ENCODE measurements around the gene STAT4. TPM values are rescaled to one million over a fixed set of nuclear protein-coding genes. Genes with fewer than 3 reads are reported as not detected.

STAT4 gene
- polyA plus RNA-seq, 1 of the 3 experiments (the other 2 are of a cell fraction) = 0.12 TPM

- H3K9me3 ChIP-seq = no peaks in the 10 kb centered on the region
- no peak overlapping the region for H2AFZ ChIP-seq (ENCODE audit: low read depth)
- H3K79me2 ChIP-seq (ENCODE audit: insufficient read depth) = peaks cover 38% of the 10 kb centered on the region
- no peak overlapping the region for H3K9ac ChIP-seq
- no peaks in the 10 kb centered on the region for H3K27me3 ChIP-seq (ENCODE audit: insufficient read depth)
- peaks cover 44 to 61% of the 10 kb centered on the region in 2 experiments for H3K36me3 ChIP-seq (replicated peaks in 1 of 2; ENCODE audit: control insufficient read depth in 1 of 2, insufficient read depth in 2 of 2, low read length in 1 of 2)
- POLR2A ChIA-PET = interaction anchor here (2.7 kb wide), 1 partner anchor 11 kb away, joined by 10 read pairs; no protein-coding TSS in a partner anchor
- CTCF ChIA-PET = interaction anchor here (1.1 kb wide), 1 partner anchor 43 kb away, joined by 3 read pairs; no protein-coding TSS in a partner anchor
- no peak overlapping the region for H3K27ac ChIP-seq (ENCODE audit: low read depth in 2 of 2, low read length in 1 of 2)
- H3K4me2 ChIP-seq = no peak overlapping the region
- 93% methylated on average over 4 of the region's 4 CpGs for WGBS (ENCODE audit: low lambda C conversion rate)
- H3F3A ChIP-seq (replicated peaks; ENCODE audit: insufficient read depth) = no peaks in the 10 kb centered on the region
- H4K20me1 ChIP-seq (ENCODE audit: insufficient read depth) = no peaks in the 10 kb centered on the region
- H3K4me3 ChIP-seq (ENCODE audit: low read depth in 2 of 2, low read length in 1 of 2) = no peak overlapping the region
- DNase-seq = no peak
- H3K4me1 ChIP-seq (ENCODE audit: control insufficient read depth in 1 of 2, insufficient read depth in 2 of 2, low read depth in 1 of 2, low read length in 1 of 2) = peaks cover 6 to 26% of the 10 kb centered on the region in 2 experiments; a peak in 2 of 4 replicates
- H3K9me2 ChIP-seq = no peaks in the 10 kb centered on the region
- TF ChIP-seq, protein P1, sequence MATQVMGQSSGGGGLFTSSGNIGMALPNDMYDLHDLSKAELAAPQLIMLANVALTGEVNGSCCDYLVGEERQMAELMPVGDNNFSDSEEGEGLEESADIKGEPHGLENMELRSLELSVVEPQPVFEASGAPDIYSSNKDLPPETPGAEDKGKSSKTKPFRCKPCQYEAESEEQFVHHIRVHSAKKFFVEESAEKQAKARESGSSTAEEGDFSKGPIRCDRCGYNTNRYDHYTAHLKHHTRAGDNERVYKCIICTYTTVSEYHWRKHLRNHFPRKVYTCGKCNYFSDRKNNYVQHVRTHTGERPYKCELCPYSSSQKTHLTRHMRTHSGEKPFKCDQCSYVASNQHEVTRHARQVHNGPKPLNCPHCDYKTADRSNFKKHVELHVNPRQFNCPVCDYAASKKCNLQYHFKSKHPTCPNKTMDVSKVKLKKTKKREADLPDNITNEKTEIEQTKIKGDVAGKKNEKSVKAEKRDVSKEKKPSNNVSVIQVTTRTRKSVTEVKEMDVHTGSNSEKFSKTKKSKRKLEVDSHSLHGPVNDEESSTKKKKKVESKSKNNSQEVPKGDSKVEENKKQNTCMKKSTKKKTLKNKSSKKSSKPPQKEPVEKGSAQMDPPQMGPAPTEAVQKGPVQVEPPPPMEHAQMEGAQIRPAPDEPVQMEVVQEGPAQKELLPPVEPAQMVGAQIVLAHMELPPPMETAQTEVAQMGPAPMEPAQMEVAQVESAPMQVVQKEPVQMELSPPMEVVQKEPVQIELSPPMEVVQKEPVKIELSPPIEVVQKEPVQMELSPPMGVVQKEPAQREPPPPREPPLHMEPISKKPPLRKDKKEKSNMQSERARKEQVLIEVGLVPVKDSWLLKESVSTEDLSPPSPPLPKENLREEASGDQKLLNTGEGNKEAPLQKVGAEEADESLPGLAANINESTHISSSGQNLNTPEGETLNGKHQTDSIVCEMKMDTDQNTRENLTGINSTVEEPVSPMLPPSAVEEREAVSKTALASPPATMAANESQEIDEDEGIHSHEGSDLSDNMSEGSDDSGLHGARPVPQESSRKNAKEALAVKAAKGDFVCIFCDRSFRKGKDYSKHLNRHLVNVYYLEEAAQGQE (IDR thresholded peaks at IDR 0.05; ENCODE audit: low read depth, low read length) = no peak
- TF ChIP-seq MAX (IDR thresholded peaks at IDR 0.05; ENCODE audit: low read depth) (no peak), JUND (IDR thresholded peaks at IDR 0.05) (no peak), FOXM1 (IDR thresholded peaks at IDR 0.05; ENCODE audit: low read depth) (no peak), EZH2phosphoT487 (IDR thresholded peaks at IDR 0.05; ENCODE audit: borderline replicate concordance, low read depth) (no peak), SIN3A (IDR thresholded peaks at IDR 0.05; ENCODE audit: borderline replicate concordance, low read depth, low read length) (no peak), FOSL2 (IDR thresholded peaks at IDR 0.05; ENCODE audit: borderline replicate concordance, low read depth) (no peak), TCF12 (IDR thresholded peaks at IDR 0.05) (no peak), GATA2 (CRISPR knock-in tag; IDR thresholded peaks at IDR 0.05) (no peak), NFIC (IDR thresholded peaks at IDR 0.05; ENCODE audit: borderline replicate concordance) (no peak)
- TF ChIP-seq, protein P2, sequence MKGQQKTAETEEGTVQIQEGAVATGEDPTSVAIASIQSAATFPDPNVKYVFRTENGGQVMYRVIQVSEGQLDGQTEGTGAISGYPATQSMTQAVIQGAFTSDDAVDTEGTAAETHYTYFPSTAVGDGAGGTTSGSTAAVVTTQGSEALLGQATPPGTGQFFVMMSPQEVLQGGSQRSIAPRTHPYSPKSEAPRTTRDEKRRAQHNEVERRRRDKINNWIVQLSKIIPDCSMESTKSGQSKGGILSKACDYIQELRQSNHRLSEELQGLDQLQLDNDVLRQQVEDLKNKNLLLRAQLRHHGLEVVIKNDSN (IDR thresholded peaks at IDR 0.05; ENCODE audit: borderline replicate concordance, low read depth) = no peak
Observed at GRCh38 chr2:191009541-191010374, 141.0 kb downstream of the STAT4 start.

GRCh38 chr2:191008286-191008685 is 142.5 kb downstream of the STAT4 start:
- no peak for DNase-seq
- H4K20me1 ChIP-seq (ENCODE audit: insufficient read depth) = no peaks in the 10 kb centered on the region
- H3K4me3 ChIP-seq (ENCODE audit: low read depth in 2 of 2, low read length in 1 of 2) = no peak overlapping the region
- no peak overlapping the region for H2AFZ ChIP-seq (ENCODE audit: low read depth)
- no peak overlapping the region for H3K9ac ChIP-seq
- ChIA-PET CTCF (interaction anchor here (0.9 to 1.5 kb wide), 6 partner anchors 8 to 227 kb away, joined by 3 to 5 read pairs (median 3); no protein-coding TSS in a partner anchor), POLR2A (no interaction called here)
- H3K4me2 ChIP-seq = no peak overlapping the region
- peaks cover 32% of the 10 kb centered on the region for H3K79me2 ChIP-seq (ENCODE audit: insufficient read depth)
- peaks cover 59 to 71% of the 10 kb centered on the region in 2 experiments for H3K36me3 ChIP-seq (replicated peaks in 1 of 2; ENCODE audit: control insufficient read depth in 1 of 2, insufficient read depth in 2 of 2, low read length in 1 of 2)
- no peaks in the 10 kb centered on the region for H3F3A ChIP-seq (replicated peaks; ENCODE audit: insufficient read depth)
- peaks cover 6 to 21% of the 10 kb centered on the region in 2 experiments; a peak in 2 of 4 replicates for H3K4me1 ChIP-seq (ENCODE audit: control insufficient read depth in 1 of 2, insufficient read depth in 2 of 2, low read depth in 1 of 2, low read length in 1 of 2)
- H3K27me3 ChIP-seq (ENCODE audit: insufficient read depth) = no peaks in the 10 kb centered on the region
- no peak overlapping the region for H3K27ac ChIP-seq (ENCODE audit: low read depth in 2 of 2, low read length in 1 of 2)
- H3K9me2 ChIP-seq = no peaks in the 10 kb centered on the region
- H3K9me3 ChIP-seq = no peaks in the 10 kb centered on the region
- no peak for TF ChIP-seq FOXM1 (IDR thresholded peaks at IDR 0.05; ENCODE audit: low read depth)
- no peak for TF ChIP-seq USF2 (IDR thresholded peaks at IDR 0.05; ENCODE audit: borderline replicate concordance, low read depth, low read length)
- no peak for TF ChIP-seq SIN3A (IDR thresholded peaks at IDR 0.05; ENCODE audit: borderline replicate concordance, low read depth, low read length)
- no peak for TF ChIP-seq NFIC (IDR thresholded peaks at IDR 0.05; ENCODE audit: borderline replicate concordance)
- TF ChIP-seq ELF1 (IDR thresholded peaks at IDR 0.05) = no peak
- TF ChIP-seq GABPA (IDR thresholded peaks at IDR 0.05; ENCODE audit: low read depth) = no peak
- TF ChIP-seq NRF1 (IDR thresholded peaks at IDR 0.05; ENCODE audit: low read depth, low read length) = no peak
- TF ChIP-seq RFX5 (IDR thresholded peaks at IDR 0.05; ENCODE audit: low read length) = no peak
- no peak for TF ChIP-seq FOXJ3 (CRISPR knock-in tag; IDR thresholded peaks at IDR 0.05)
- no peak for TF ChIP-seq RAD21 (IDR thresholded peaks at IDR 0.05; ENCODE audit: low read length)
- TF ChIP-seq, protein P3, sequence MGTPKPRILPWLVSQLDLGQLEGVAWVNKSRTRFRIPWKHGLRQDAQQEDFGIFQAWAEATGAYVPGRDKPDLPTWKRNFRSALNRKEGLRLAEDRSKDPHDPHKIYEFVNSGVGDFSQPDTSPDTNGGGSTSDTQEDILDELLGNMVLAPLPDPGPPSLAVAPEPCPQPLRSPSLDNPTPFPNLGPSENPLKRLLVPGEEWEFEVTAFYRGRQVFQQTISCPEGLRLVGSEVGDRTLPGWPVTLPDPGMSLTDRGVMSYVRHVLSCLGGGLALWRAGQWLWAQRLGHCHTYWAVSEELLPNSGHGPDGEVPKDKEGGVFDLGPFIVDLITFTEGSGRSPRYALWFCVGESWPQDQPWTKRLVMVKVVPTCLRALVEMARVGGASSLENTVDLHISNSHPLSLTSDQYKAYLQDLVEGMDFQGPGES (IDR thresholded peaks at IDR 0.05; ENCODE audit: low read depth, low read length) = no peak
- no peak for TF ChIP-seq RCOR1 (IDR thresholded peaks at IDR 0.05; ENCODE audit: low read length)
- no peak for TF ChIP-seq CHD2 (IDR thresholded peaks at IDR 0.05; ENCODE audit: low read length, partially characterized antibody)
